Cardiac ventricle fibroblast (primary cell): Measurements from ENCODE around the gene SPRED3. TPM values are rescaled to one million over a fixed set of nuclear protein-coding genes. Genes with fewer than 3 reads are reported as not detected.

Source experiments
- total RNA-seq: library from RNA; depleted of rRNA; stranded (reverse); fragments of >200 nt; gene quantifications from 2 replicates; pipeline ENCODE4 v1.2.3, GENCODE V29; 2015

Gene SPRED3, protein sequence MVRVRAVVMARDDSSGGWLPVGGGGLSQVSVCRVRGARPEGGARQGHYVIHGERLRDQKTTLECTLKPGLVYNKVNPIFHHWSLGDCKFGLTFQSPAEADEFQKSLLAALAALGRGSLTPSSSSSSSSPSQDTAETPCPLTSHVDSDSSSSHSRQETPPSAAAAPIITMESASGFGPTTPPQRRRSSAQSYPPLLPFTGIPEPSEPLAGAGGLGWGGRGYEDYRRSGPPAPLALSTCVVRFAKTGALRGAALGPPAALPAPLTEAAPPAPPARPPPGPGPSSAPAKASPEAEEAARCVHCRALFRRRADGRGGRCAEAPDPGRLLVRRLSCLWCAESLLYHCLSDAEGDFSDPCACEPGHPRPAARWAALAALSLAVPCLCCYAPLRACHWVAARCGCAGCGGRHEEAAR
- 1.4 and 2.1 TPM in 2 replicates for total RNA-seq

DNA sequence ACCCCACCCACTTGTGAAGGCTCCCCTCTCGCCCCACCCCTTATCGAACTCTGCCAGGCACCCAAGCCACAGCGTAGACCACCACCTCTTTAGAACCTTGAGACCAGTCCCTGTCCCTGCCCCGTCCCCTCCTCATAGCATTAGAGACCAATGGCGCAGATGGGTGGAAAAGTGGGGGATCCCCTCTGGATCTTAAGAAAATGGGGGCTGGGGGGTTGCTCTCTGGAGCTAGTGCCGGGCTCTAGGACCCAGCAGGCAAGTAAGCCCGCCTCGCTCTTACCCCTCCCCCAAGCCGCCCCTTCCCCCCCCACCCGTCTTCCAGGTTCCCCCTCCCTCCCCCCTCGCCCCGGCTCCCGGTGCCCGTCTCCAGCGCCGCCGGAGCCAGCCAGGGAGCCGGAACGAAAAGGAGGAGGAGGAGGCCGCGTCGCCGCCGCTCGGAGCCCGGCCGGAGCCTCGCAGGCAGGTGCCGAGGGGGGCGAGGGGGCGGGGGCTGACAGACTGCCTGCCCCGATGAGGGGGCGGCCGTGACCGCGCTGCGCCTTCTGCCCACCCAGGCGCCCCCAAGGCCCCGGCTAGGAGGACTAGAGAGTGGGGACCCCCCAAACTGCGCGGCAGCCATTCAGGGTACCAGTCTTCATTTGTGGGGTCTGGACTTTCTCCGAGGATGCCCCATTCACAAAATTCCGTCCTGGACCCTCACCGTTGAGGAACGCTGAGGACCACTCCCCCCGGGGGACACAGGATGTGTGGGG, at the start of gene SPRED3:
SPRED3 (plus strand) TSS at position 349 of the 752 bp plus-strand sequence. CDS start 1,606 bp downstream, outside the sequence.

DNA sequence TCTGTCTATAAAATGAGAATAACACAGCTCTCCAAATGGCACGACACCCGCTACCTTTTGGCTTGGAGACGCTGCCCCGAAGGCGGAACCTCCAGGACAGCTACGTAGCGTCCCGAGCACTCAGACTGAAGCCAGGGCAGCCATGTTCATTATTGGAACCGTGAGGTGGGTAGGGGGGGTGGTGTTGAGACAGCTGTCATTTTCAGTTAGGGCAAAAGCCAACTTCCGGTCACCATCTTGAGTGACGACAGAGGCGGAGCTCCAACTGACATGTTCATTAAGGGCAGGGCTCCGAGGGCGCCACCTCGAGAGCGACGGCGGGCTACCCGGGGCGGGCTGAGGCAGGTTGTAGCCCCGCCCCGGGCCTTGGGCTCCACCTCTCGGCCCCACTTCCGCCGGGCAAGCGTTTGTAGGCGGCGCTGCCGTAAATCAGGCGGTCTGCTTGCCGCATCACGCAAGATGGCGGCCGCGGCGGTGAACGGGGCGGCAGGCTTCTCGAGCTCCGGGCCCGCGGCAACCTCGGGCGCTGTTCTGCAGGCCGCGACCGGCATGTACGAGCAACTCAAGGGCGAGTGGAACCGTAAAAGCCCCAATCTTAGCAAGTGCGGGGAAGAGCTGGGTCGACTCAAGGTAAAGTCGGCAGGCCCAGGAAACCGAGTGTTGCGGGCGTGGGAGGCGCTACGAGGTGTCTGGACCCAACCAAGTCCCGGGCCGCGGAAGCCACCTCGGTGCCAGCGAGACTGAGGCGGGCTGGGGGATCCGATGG, 14.0 kb upstream of the SPRED3 start, which contains the start of gene PSMD8:
PSMD8 (plus strand) TSS at position 240 of the 766 bp plus-strand sequence; CDS start at position 271, 31 bp downstream.

DNA sequence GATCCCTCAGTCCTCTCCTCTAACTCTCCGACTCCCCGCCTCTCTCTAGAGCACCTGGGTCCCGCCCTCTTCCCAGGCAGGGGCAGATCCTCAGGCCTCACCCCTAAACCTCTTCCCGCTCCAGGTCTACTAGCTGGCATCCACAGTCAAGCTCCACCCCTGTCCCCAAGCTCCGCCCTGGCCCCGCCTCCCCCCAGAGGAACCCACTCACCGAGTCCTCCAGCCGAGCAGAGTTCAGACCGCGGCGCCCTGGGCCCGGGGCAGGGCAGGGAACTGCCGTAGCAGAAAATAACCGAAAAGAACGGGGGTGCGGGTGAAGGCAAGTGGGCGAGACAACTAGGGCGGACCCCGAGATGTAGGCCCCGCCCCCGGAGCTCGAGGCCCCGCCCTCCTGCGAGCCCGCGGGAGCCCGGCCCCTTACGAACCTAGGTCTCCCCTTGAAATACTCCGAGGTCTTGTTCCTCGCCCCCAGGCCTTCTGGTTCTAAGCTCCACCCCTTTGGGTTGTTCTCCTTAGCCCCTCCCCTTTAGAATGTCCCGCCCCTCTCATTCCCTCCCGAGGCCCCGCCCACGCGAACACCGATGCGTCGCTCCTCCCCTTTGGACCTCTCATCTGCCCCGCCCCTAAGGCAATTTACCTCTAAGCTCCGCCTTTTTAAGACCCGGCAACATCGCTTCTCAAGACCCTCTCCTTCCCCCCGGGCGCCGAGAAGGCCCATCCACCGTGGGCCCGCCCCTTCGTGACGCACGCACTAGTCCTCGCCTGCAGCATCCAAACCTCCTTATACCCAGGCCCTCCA, 748 bp upstream of the SPRED3 start, which contains the start of gene GGN:
GGN (minus strand) TSS at position 485 of the 799 bp plus-strand sequence. CDS start 773 bp downstream, outside the sequence.

DNA sequence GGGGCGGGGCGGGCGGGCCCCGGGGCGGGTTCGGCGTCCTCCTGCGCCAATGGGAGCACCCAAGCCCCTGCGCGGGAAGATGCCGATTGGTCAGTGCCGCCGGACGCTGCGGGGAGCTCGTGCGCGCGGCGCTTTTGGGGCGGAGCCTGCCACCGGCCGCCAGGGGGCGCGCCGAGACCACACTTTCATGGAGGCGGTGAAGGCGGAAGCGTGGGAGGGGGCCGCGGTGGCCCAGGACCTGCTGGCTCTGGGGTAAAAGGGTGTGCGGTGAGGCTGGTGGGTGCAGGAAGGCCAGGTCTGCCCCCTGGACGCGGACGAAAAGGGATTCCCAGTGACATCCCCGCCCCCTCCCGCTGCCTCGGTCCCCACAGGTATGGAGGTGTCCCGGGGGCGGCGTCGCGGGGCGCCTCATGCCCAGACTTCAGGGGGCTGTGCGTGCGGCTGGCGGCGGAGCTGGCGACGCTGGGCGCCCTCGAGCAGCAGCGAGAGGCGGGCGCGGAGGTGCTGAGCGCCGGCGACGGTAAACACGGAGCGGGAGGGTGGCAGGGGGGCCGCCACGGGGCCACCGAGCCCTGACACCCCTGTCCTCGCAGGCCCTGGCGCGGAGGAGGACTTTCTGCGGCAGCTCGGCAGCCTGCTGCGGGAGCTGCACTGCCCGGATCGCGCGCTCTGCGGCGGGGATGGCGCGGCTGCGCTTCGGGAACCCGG, 14.6 kb downstream of the SPRED3 start, which contains the start of gene FAM98C:
FAM98C (plus strand) TSS at position 127 of the 708 bp plus-strand sequence; CDS start at position 188, 61 bp downstream.

DNA sequence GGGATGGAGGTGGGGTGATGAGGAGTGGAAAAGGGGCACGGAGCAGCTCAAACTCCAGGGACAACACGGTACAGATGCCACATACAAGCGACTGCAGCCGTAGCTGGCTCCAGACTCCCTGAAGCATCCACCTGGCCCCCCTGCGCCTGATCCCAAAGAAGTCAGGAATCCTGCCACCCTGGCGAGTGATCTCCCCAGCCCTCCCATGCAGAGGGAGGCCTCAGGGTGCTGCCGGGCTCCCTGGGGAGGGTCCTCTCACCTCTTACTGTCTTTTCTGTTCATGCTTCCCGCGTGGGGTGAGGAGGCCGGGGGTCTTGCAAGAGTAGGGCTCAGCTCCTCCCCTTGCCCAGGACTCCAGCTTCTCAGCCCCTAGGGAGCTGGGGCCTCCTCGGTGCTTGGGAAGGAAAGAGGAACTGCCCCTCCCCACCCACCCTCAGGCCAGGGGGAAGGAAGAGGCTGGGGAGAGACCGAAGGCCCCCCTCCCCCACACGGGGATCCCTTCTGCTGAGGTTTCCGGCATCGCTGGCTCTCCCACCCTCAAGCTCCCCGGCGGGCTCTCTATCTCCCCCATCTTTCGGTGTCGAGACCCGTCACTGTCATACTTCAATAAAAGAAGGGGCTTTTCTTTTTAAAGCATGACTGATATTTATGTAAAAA, 37.4 kb downstream of the SPRED3 start, which contains the start of gene RASGRP4:
RASGRP4 (minus strand) TSS at position 410 of the 657 bp plus-strand sequence; CDS start at position 282, 128 bp downstream.

DNA sequence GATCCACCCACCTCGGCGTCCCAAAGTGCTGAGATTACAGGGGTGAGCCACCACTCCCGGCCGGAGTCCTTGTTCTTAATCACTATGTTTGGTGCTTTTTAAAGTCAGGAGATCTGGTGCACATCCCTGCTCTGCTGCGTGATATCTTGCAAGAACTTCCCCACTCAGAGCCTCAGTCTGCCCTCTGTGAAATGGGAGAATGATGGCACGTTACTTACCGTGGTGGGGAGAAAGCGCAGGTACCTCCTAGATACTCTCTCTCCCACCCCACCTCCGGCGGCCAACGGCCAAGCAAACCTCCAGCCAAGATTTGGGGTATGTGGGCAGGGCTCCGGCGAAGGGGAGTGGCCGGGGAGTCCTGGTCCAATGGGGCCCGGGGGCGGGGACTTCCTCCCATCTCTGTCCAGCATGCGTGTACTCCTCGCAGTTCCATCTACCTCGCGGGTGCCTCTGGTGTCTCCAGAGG, 44.8 kb downstream of the SPRED3 start, which contains the start of gene RYR1:
RYR1 (plus strand) TSS at position 424 of the 466 bp plus-strand sequence. CDS start 139 bp downstream, outside the sequence.

Other genes with a start within 250 kb of the SPRED3 start
- 0.24 TPM in 1 of 2 replicates, not detected in the other for gene DPF1, start 164.5 kb upstream of the SPRED3 start, total RNA-seq
- 0.44 and 8.5 TPM in 2 replicates for gene PPP1R14A, start 132.3 kb upstream of the SPRED3 start, total RNA-seq
- gene SPINT2, start 124.1 kb upstream of the SPRED3 start, total RNA-seq: not detected in 2 replicates
- gene C19orf33, start 84.4 kb upstream of the SPRED3 start, total RNA-seq: not detected in 2 replicates
- 36.3 and 39.9 TPM in 2 replicates for gene YIF1B, start 72.8 kb upstream of the SPRED3 start, total RNA-seq
- 2.3 and 2.8 TPM in 2 replicates for gene KCNK6, start 68.9 kb upstream of the SPRED3 start, total RNA-seq
- gene CATSPERG, start 52.9 kb upstream of the SPRED3 start, total RNA-seq: 0.37 TPM in 1 of 2 replicates, not detected in the other
- gene PSMD8, start 14.1 kb upstream of the SPRED3 start, total RNA-seq: 134 and 204 TPM in 2 replicates
- gene GGN, start 663 bp upstream of the SPRED3 start, total RNA-seq: 0.49 and 2.1 TPM in 2 replicates
- gene FAM98C, start 14.4 kb downstream of the SPRED3 start, total RNA-seq: 14.0 and 26.8 TPM in 2 replicates
- gene RASGRP4, start 37.5 kb downstream of the SPRED3 start, total RNA-seq: not detected in 2 replicates
- under 0.01 TPM in 1 of 2 replicates, not detected in the other for gene RYR1, start 45.0 kb downstream of the SPRED3 start, total RNA-seq
- not detected in 2 replicates for gene MAP4K1, start 229.3 kb downstream of the SPRED3 start, total RNA-seq
- gene EIF3K, start 230.5 kb downstream of the SPRED3 start, total RNA-seq: 249 and 281 TPM in 2 replicates